MM.1S (cell line): ENCODE measurements around the gene PLEKHH3.

Experiments
- DNase-seq: peaks from one replicate; pipeline ENCODE4 v3.0.0-alpha.2; 2015
- H2AFZ ChIP-seq: fragments of 300-600 bp; sonication (generic); 2 replicates; pipeline ENCODE4 v1.6.0; 2016; ENCODE audit warnings: antibody characterized with exemption, low read length
- H3F3A ChIP-seq: fragments of 300-600 bp; sonication (generic); 2 replicates; pipeline ENCODE4 v1.6.1; 2016; ENCODE audit warnings: mild to moderate bottlenecking, antibody characterized with exemption, low read length, moderate library complexity, mixed read lengths; ENCODE audit not compliant: insufficient read depth
- H3K27ac ChIP-seq: fragments of 300-600 bp; sonication (generic); 2 replicates; pipeline ENCODE4 v1.5.1; 2016; ENCODE audit warnings: mild to moderate bottlenecking, low read length
- H3K27me3 ChIP-seq: fragments of 300-600 bp; sonication (generic); replicated peaks from 2 replicates; pipeline ENCODE4 v1.6.0; 2016; ENCODE audit warnings: low read length; ENCODE audit not compliant: insufficient read depth
- H3K36me3 ChIP-seq: fragments of 300-600 bp; sonication (generic); replicated peaks from 2 replicates; pipeline ENCODE4 v1.6.1; 2016; ENCODE audit warnings: mild to moderate bottlenecking, low read length, mixed read lengths; ENCODE audit not compliant: insufficient read depth
- H3K4me1 ChIP-seq: fragments of 300-600 bp; sonication (generic); 2 replicates; pipeline ENCODE4 v1.6.1; 2016; ENCODE audit warnings: low read length, mixed read lengths
- H3K4me2 ChIP-seq: fragments of 300-600 bp; sonication (generic); 2 replicates; pipeline ENCODE4 v1.6.0; 2016; ENCODE audit warnings: low read depth, low read length
- H3K4me3 ChIP-seq: fragments of 300-600 bp; sonication (generic); 2 replicates; pipeline ENCODE4 v1.5.1; 2016; ENCODE audit warnings: low read length, mixed read lengths
- H3K79me2 ChIP-seq: fragments of 300-600 bp; sonication (generic); 2 replicates; pipeline ENCODE4 v1.6.1; 2016; ENCODE audit warnings: mixed run types, low read length, mixed read lengths
- H3K9ac ChIP-seq: fragments of 300-600 bp; sonication (generic); 2 replicates; pipeline ENCODE4 v1.6.1; 2016; ENCODE audit warnings: low read length, mixed read lengths
- H3K9me2 ChIP-seq: fragments of 300-600 bp; sonication (generic); replicated peaks from 2 replicates; pipeline ENCODE4 v1.6.1; 2016; ENCODE audit warnings: mild to moderate bottlenecking, low read length, mixed read lengths; ENCODE audit not compliant: insufficient read depth
- H3K9me3 ChIP-seq: fragments of 300-600 bp; sonication (generic); replicated peaks from 2 replicates; pipeline ENCODE4 v1.6.1; 2016; ENCODE audit warnings: mild to moderate bottlenecking, low read length, mixed read lengths; ENCODE audit not compliant: insufficient read depth
- H4K20me1 ChIP-seq: fragments of 300-600 bp; sonication (generic); 2 replicates; pipeline ENCODE4 v1.6.1; 2016; ENCODE audit warnings: mild to moderate bottlenecking, low read length, moderate library complexity, mixed read lengths; ENCODE audit not compliant: insufficient read depth
- EZH2 ChIP-seq: fragments of 300-600 bp; sonication (generic); optimal IDR thresholded peaks from 2 replicates; pipeline ENCODE3; 2017; ENCODE audit warnings: low read depth, mild to moderate bottlenecking, antibody characterized with exemption, low read length, mixed read lengths
- EZH2phosphoT487 ChIP-seq: fragments of 300-600 bp; sonication (generic); IDR thresholded peaks from 2 replicates; pipeline ENCODE4 v1.6.1; 2018; ENCODE audit warnings: antibody characterized with exemption, low read length
- TF ChIP-seq, protein P1 (sequence below): fragments of 300-600 bp; sonication (generic); IDR thresholded peaks from 2 replicates; pipeline ENCODE4 v1.5.1; 2016; ENCODE audit warnings: antibody characterized with exemption, low read length, mixed read lengths

PLEKHH3 gene

DNA sequence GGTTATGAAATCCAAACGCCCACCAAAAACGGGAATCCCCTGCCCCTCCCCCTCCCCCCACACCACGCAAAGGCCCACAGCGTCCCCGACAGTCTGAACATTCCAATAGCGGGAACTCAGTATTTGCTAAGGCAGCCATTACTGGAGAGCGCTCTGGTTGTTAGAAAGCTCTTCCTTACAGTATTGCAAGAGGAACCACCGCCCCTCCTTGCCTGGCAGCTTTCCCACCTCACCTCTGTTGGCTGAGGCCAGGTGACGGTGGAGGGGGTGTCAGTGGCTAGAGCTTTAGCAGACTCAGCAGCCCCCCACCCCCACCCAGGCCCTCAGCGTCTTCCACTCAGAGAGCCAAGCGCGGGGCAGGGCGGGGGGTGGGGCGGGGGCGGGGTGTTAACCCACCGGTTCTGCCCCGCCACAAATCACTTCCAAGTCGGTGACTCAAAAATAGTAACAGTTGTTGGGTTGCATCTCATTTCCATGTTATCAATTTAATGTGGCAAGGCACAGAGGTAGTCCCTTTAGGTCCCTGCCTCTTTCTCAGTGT lies 2.2 kb upstream of the PLEKHH3 start:
- Histone ChIP-seq H3K36me3 (no peaks in the 10 kb centered on the region), H3K27me3 (no peaks in the 10 kb centered on the region), H3K9me2 (no peaks in the 10 kb centered on the region), H3F3A (peaks cover 36% of the 10 kb centered on the region), H4K20me1 (no peaks in the 10 kb centered on the region), H3K4me3 (peak overlapping the region; percentile 62), H3K4me2 (peak overlapping the region; percentile 90), H3K9me3 (no peaks in the 10 kb centered on the region), H3K27ac (peak overlapping the region; percentile 93), H3K79me2 (peaks cover 43% of the 10 kb centered on the region), H3K4me1 (peaks cover 24% of the 10 kb centered on the region), H3K9ac (peak overlapping the region; percentile 83), H2AFZ (peak overlapping the region; percentile 84)
- DNase-seq, result peak; percentile 88
- TF ChIP-seq EZH2 (no peak), EZH2phosphoT487 (no peak)
- TF ChIP-seq, protein P1, sequence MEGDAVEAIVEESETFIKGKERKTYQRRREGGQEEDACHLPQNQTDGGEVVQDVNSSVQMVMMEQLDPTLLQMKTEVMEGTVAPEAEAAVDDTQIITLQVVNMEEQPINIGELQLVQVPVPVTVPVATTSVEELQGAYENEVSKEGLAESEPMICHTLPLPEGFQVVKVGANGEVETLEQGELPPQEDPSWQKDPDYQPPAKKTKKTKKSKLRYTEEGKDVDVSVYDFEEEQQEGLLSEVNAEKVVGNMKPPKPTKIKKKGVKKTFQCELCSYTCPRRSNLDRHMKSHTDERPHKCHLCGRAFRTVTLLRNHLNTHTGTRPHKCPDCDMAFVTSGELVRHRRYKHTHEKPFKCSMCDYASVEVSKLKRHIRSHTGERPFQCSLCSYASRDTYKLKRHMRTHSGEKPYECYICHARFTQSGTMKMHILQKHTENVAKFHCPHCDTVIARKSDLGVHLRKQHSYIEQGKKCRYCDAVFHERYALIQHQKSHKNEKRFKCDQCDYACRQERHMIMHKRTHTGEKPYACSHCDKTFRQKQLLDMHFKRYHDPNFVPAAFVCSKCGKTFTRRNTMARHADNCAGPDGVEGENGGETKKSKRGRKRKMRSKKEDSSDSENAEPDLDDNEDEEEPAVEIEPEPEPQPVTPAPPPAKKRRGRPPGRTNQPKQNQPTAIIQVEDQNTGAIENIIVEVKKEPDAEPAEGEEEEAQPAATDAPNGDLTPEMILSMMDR, result no peak

- Histone ChIP-seq H3K9ac (peak overlapping the region; percentile 94), H3K36me3 (peaks cover 3% of the 10 kb centered on the region; the same call in 1 of the 2 replicates), H3F3A (peaks cover 36% of the 10 kb centered on the region), H3K4me1 (peaks cover 24% of the 10 kb centered on the region), H3K4me3 (peak overlapping the region; percentile 61), H3K79me2 (peaks cover 52% of the 10 kb centered on the region), H3K9me2 (no peaks in the 10 kb centered on the region), H2AFZ (peak overlapping the region; percentile 33; the same call in 1 of the 2 replicates), H3K27me3 (no peaks in the 10 kb centered on the region), H3K27ac (peak overlapping the region; percentile 93), H3K4me2 (peak overlapping the region; percentile 90), H3K9me3 (no peaks in the 10 kb centered on the region), H4K20me1 (no peaks in the 10 kb centered on the region)
- DNase-seq, result peak; percentile 96
- TF ChIP-seq EZH2 (no peak), EZH2phosphoT487 (no peak)
- TF ChIP-seq, protein P1, result no peak
These were observed 1.4 kb upstream of the PLEKHH3 start for GRCh38 chr17:42677921-42678781.

DNA sequence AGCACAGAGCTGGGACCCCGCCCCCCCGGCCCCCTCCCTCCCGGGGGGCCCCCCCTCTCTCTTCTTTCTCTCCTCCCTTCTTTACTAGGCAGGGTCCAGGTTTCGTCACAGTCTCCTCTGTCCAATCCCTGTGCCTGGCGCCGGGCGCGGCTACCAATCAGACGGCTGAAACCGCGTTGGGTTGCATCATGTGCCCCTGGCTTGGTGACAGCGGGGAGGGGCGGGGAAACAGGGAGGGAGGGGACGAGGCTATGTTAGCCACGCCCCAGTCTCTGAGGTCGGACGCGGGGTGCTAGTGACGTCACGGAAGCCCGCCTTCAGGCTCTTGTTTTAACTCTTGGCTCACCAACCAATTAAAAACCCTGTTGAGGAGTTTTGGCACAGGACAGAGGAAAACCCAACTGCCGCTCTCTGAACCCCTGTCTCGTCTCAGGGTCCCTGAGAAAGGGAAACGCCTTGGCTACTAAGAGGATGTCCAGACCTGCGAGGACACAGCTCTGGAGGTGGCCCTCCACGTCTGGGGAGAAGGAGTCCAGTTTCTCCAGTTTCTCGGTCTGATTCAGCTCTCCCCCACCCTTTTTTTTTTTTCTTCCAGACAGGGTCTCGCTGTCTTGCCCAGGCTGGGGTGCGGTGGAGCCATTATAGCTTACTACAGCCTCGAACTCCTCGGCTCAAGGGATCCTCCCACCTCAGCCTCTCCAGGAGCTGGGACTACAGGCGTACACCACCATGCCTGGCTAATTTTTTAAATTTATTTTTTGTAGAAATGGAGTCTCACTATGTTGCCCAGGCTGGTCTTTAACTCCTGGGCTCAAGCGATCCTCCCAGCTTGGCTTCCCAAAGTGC lies 441 bp upstream of the PLEKHH3 start:
- Histone ChIP-seq H3K4me1 (peaks cover 24% of the 10 kb centered on the region), H3K27me3 (no peaks in the 10 kb centered on the region), H3K36me3 (peaks cover 3% of the 10 kb centered on the region; the same call in 1 of the 2 replicates), H3K9me2 (no peaks in the 10 kb centered on the region), H3K9ac (peak overlapping the region; percentile 94), H3K4me2 (peak overlapping the region; percentile 90), H3K27ac (peak overlapping the region; percentile 93), H3K79me2 (peaks cover 61% of the 10 kb centered on the region), H2AFZ (peak overlapping the region; percentile 33; the same call in 1 of the 2 replicates), H3K4me3 (peak overlapping the region; percentile 100), H3F3A (peaks cover 39% of the 10 kb centered on the region), H3K9me3 (no peaks in the 10 kb centered on the region), H4K20me1 (no peaks in the 10 kb centered on the region)
- TF ChIP-seq EZH2phosphoT487, result no peak
- TF ChIP-seq EZH2, result no peak
- TF ChIP-seq, protein P1, result no peak
- peak; percentile 100 for DNase-seq
